GM20431 (cell line): Measurements from ENCODE around the gene SMG6.

Experiments
- in situ Hi-C: fragments of 300-500 bp; cut with MseI, MboI; formaldehyde crosslinking; loops from one replicate; pipeline ENCODE4 v1.15.0; 2020; ENCODE audit warnings: low sequenced_read_pairs; ENCODE audit not compliant: unreplicated experiment

SMG6 gene

GRCh38 chr17:2057760-2058585 lies 245.6 kb downstream of the SMG6 start:
- in situ Hi-C loops = no loop called here

- in situ Hi-C loops = no loop called here
Measured at GRCh38 chr17:2057175-2057759, 246.3 kb downstream of the SMG6 start.

GRCh38 chr17:2056206-2057174 lies 247.1 kb downstream of the SMG6 start:
- in situ Hi-C loops = no loop called here

DNA sequence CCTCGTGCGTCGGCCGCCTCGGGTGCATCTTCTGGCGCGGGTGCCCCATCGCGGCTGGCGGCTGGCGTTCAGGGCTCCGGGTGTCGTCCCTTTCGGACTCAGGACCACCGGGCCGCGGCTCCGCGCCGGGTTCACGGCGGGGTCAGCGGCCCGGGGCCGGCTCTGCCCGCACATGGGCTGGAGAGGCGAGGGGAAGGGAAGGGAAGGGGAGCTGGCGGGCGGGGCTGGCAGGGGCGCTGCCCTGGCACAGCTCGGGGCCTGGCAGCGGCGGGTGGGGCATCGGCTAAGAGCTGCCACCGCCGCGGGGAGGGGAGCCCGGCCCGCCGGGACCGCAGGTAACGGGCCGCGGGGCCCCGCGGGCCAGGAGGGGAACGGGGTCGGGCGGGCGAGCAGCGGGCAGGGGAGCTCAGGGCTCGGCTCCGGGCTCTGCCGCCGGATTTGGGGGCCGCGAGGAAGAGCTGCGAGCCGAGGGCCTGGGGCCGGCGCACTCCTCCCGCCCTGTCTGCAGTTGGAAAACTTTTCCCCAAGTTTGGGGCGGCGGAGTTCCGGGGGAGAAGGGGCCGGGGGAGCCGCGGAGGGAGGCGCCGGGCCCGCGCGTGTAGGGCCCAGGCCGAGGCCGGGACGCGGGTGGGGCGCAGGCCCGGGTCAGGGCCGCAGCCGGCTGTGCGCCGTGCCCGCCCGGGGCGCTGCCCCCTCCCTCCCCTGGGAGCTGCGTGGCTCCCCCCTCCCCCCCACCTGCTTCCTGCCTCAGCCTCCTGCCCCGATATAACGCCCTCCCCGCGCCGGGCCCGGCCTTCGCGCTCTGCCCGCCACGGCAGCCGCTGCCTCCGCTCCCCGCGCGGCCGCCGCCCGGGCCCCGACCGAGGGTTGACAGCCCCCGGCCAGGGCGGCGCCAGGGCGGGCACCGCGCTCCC lies 248.0 kb downstream of the SMG6 start:
- in situ Hi-C loops = no loop called here

DNA sequence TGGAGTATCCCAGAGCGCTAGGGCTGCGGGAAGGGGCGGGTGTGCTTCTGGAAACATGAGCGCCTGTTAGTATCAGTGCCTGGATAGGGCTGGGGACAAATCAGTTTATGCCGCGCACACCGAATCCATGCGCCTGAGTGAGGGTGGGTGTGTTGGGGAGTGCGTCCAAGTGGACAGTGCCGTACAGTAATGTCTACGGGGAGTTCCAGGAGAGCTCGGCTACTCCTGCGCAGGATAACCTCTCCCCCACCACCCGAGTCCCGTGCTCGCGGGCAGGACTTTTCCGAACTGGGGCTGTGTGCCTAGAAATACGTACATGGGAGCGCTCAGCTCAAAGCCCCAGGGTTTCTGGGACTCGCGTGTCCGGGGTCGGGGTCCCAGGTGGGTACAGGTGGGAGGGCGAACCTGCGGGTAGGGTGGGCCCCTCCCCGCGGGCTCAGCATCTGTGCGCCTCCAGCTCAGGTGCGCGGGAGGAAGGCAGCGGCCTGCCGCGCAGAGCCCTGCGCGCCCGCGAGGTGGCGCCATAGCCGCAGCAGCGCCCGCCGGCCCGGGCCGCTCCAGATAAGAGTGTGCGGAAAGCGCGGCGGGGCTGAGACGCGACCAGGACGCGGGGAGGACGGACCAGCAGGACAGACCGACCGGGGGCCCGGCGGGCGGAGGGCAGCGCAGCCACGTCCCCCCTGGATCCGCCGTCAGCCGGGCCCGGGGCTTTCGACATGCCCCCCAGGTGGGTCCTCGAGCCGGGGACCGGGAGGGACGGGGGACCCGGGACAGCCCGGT lies 248.9 kb downstream of the SMG6 start, which contains the start of gene HIC1:
Gene HIC1, plus strand, starts transcription at position 592 of the 780 bp plus-strand sequence. CDS start 1,588 bp downstream, outside the sequence.
- in situ Hi-C loops = no loop called here

- in situ Hi-C loops = no loop called here
Measured at GRCh38 chr17:2054262-2054511, 249.4 kb downstream of the SMG6 start.

DNA sequence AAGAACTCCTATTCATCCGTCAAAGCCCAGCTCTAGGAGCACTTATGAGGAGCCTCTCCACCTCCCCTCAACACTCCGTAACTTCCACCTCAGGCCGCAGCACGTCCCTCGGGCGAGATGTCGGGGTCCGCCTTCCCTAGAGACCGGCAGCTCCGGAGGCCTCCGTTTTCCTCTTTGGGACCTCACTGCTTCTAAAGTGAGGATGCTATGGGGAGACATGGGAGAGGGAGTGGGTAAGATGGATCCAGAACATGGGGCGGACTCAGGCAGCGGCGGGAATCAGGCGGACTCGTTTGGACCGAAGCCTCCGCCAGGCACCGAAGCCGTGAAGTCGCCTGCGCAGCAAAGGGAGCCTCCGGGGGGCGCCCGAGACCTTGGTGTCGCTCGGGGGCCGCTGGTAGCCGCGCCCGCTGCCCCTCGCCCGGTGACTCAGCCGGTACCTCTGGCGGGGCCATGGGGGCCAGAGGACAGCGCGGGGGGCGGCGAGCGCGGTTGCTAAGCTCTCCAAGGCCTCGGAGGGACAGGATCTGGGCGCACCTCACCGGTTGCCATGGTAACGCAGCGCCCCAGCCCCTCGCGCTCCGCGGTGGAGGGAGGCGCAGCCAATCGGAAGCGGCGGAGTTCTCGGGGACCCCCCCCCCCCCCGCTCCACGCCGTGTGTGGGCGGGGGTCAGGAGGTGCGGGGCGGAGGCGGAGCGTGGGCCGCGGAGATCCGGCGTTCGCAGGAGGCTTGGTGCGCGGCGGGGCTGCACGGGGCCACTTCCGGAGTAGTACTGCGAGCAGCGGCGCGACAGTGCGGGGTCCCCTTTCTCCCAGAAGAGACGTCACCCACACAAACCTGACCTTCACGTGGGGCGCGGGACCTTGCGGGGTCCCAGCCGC lies 250.0 kb downstream of the SMG6 start:
- in situ Hi-C loops = no loop called here

DNA sequence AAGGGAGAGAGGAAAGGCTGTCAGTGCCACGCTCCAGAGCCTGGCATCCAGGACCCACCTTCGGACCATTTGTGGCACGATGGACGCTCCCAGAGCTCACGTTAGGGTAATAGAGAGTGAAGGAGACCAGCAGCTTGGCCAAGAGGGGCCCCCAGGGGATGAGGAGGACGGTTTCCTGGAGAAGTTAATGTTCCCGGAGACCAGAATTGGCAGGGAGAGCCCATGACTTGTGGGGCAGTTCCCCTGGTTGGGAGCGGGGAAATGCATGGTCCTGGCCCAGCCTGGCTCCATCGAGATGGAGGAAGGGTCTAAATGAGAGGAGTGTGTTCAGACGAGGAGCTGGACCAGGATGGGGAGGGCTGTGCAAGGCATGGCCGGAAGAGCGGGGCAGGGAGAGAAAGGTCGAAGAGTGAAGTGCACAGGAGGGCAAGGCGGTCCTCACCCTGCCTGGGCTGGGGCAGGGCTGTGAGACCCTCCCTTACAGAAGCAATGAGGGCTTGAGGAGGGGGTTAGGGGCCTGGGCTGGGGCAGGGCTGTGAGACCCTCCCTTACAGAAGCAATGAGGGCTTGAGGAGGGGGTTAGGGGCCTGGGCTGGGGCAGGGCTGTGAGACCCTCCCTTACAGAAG lies 251.5 kb downstream of the SMG6 start:
- in situ Hi-C loops = no loop called here

GRCh38 chr17:2051061-2051932 lies 252.3 kb downstream of the SMG6 start:
- in situ Hi-C loops = no loop called here

DNA sequence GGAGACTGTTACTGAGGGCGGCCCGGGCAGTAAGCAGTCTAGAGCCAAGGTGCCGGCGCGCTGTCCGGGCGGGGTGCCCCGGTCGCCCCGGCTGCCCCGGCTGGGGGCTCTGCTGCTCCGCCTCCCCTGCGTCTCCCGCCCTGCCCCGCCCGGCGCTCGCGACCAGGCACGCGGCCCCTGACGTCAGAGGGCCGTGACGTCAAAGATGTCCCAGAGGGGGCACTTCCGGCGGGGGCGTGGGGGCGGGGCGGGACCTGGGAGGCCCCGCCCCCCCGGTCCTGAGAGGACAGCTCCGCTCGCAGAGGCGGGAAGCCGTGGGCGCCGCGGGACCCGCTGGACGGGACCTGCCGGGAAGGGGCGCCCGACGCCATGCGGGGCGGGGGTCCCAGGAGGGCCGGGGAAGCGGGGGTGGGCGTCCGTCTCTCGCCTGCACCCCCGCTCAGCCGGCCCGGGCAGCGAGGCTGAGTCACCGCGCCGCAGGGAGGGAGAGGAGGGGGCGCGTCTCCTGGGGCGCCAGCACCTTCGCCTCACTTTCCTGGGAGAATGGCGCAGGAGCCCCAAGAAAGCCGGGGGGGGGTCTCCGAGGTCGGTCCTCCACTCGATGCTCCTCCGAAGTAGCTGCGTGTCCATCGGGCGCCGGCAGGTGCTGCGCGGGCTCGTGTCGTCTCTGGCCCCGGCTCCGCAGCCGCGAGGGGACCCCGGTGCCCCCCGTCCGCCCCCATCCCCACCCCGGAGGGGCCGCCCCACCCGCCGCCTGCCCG lies 253.1 kb downstream of the SMG6 start:
- in situ Hi-C loops = no loop called here

GRCh38 chr17:2049333-2050299 lies 254.0 kb downstream of the SMG6 start:
- in situ Hi-C loops = no loop called here

- in situ Hi-C loops = no loop called here
Measured at GRCh38 chr17:2048805-2049204, 254.8 kb downstream of the SMG6 start.

- in situ Hi-C loops = no loop called here
Measured at GRCh38 chr17:2047590-2047989, 256.0 kb downstream of the SMG6 start.

DNA sequence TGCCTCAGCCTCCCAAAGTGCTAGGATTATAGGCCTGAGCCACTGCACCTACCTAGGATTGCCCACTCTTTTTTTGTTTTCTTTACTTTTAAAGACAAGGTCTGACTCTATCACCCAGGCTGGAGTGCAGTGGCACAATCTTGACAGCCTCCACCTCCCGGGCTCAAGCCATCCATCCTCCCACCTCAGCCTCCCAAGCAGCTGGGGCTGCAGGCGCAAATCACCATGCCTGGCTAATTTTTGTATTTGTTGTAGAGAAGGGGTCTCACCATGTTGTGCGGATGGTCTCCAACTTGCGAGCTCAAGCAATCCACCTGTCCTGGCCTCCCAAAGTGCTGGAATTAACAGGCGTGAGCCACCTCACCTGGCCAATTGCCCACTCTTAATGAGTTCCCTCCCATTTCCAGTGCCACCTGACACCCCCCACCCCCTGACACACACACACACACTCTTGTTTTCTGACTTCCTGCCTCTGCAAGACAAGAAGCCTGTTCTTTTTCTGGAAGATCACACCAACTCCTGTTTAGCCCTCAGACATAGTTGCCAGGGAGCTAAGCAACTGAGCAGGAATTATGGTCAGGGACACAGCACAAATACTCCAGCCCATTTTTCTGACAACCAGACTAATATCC lies 259.2 kb downstream of the SMG6 start:
- in situ Hi-C loops = no loop called here
